Adipocyte (in vitro differentiated cells): ENCODE data around the gene EGFL8.
"Not testable (repeated sequence)": the region's sequence is repeated elsewhere in the genome, so short reads cannot be mapped to it uniquely, and the experiment has no call there.

Source experiments
- DNase-seq: peaks from one replicate; pipeline ENCODE4 v3.0.0-alpha.2; 2015; ENCODE audit warnings: low read depth
- H3K27me3 ChIP-seq: replicated peaks from 2 replicates; pipeline ENCODE4 v1.7.0; 2013; ENCODE audit warnings: mild to moderate bottlenecking, low read length, moderate library complexity; ENCODE audit not compliant: control insufficient read depth, insufficient read depth
- H3K36me3 ChIP-seq: 2 replicates; pipeline ENCODE4 v1.7.0; 2013; ENCODE audit warnings: low read length, mild to moderate bottlenecking, moderate library complexity; ENCODE audit not compliant: control insufficient read depth, insufficient read depth, severe bottlenecking
- H3K4me1 ChIP-seq: 2 replicates; pipeline ENCODE4 v1.7.0; 2013; ENCODE audit warnings: mild to moderate bottlenecking, low read length, moderate library complexity; ENCODE audit not compliant: control insufficient read depth, insufficient read depth
- H3K4me3 ChIP-seq: 2 replicates; pipeline ENCODE4 v1.7.0; 2013; ENCODE audit warnings: mild to moderate bottlenecking, low read length, moderate library complexity
- H3K9ac ChIP-seq: 2 replicates; pipeline ENCODE4 v1.7.0; 2013; ENCODE audit warnings: mild to moderate bottlenecking, low read length, moderate library complexity
- H3K9me3 ChIP-seq: 2 replicates; pipeline ENCODE4 v1.7.0; 2013; ENCODE audit warnings: mild to moderate bottlenecking, low read length, moderate library complexity; ENCODE audit not compliant: control insufficient read depth

EGFL8 gene

DNA sequence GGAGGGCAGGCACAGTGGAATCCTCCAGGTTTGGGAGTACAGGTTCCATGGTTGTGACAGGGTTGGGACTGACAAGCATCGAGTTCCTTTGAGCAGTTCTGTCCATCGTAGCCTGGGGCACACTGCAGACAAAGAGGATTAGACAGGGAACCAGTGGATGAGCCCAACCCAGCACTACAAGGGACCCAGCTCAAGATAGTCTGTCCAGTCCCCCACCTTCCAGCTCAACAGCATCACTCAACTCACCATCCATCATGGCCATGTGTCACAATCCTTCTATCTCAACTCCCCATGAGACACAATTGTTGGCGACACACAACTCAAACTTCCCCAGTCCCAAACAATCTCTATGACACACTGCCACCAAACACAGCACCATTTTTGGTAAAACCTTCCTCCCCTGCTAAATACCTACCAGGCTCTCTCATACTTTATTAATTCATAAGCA lies 39.9 kb downstream of the EGFL8 start:
- Histone ChIP-seq H3K27me3 (peaks cover 22% of the 10 kb centered on the region), H3K4me1 (peaks cover 3% of the 10 kb centered on the region), H3K4me3 (no peak overlapping the region), H3K9ac (no peak overlapping the region), H3K36me3 (no peaks in the 10 kb centered on the region), H3K9me3 (no peaks in the 10 kb centered on the region)
- DNase-seq: no peak

DNA sequence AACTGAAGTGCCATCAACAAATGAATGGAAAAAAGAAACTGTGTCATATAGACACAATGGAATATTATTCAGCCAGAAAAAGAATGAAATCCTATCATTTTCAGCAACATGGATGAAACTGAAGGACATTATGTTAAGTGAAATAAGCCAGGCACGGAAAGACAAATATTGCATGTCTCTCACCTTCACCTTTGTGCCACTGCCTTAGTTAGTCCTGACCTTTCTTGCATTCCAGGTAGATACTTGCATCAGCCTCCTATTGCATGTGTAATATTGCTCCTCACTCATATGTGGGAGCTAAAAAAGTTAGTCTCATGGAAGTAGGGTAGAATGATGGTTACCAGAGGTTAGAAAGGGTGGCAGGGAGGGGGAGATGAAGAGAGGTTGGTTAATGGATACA lies 44.6 kb downstream of the EGFL8 start:
- Histone ChIP-seq H3K36me3 (no peaks in the 10 kb centered on the region), H3K9me3 (no peaks in the 10 kb centered on the region), H3K9ac (no peak overlapping the region), H3K4me3 (no peak overlapping the region), H3K27me3 (peaks cover 16% of the 10 kb centered on the region), H3K4me1 (no peaks in the 10 kb centered on the region)
- no peak for DNase-seq

DNA sequence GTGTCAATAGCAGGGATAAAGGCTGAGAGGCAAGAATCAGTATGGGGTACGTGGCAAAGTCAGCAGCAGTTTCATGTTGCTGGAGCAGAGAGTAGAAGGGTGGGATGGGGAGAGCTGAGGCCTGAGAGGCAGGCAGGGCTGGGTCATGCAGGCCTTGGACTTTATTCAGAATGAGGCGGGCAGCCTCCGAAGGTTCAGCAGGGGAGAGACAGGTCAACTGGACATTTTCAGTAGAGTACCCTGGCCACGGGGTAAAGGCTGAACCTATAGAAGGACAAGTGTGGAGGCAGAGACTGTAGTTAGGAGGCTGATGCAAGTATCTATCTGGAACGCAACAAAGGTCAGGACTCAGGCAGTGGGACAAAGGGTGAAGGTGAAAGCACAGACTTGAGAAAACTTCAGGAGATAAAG lies 45.8 kb downstream of the EGFL8 start:
- no peaks in the 10 kb centered on the region for H3K9me3 ChIP-seq
- H3K27me3 ChIP-seq: peaks cover 15% of the 10 kb centered on the region
- no peaks in the 10 kb centered on the region for H3K36me3 ChIP-seq
- H3K4me1 ChIP-seq: no peaks in the 10 kb centered on the region
- H3K9ac ChIP-seq: no peak overlapping the region
- DNase-seq: no peak
- no peak overlapping the region for H3K4me3 ChIP-seq

DNA sequence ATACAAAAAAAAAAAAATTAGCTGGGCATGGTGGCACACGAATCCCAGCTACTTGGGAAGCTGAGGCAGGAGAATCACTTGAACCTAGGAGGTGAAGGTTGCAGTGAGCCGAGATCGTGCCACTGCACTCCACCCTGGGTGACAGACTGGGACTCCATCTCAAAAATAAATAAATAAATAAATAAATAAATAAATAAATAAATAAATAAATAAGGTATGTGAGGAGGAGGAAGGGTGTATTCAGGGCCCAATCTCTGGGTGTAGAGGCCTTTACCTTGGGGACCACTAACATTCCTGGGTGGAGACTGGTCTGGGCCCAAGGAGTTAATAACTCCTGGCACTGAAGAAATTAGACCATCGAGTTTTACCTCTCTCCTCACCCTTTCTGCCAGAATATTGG lies 47.0 kb downstream of the EGFL8 start:
- peaks cover 19% of the 10 kb centered on the region for H3K27me3 ChIP-seq
- DNase-seq, H3K4me1 ChIP-seq, H3K9me3 ChIP-seq, H3K9ac ChIP-seq, H3K4me3 ChIP-seq, H3K36me3 ChIP-seq: not testable (repeated sequence)

DNA sequence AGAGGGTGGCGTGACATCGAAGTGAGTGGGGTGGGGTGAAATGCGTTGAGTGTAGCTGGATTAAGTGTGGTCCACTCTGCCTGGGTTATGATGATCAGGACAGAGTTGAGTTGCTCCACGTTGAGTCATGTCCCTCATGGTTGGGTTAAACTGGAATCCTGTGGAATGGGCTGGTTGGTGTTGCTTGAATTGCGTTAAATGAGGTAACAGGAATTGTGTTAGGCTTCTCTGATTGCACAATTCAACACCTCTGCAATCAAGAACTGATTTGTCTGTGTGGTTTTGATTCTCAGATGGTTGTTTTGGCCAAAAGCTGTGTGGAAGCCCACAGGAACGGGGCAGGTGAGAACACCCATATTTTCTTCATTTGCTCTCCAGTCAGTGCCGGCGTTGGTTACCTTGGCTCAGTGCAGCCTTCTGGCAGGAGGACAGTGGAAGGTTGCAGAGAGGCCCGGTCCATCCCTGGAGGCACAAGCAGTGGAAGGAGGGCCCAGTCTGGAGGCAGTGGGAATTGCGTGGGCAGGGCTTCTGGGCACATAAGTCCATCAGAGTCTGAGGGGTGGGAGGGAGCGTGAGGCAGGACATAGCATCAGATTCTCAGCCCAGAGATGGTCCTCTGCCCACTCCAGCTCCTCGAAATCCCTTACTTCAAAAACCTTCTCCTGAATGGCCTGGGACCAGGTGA lies 47.8 kb downstream of the EGFL8 start:
- no peak overlapping the region for H3K4me3 ChIP-seq
- no peaks in the 10 kb centered on the region for H3K9me3 ChIP-seq
- no peaks in the 10 kb centered on the region for H3K4me1 ChIP-seq
- no peak for DNase-seq
- peaks cover 19% of the 10 kb centered on the region for H3K27me3 ChIP-seq
- H3K36me3 ChIP-seq: no peaks in the 10 kb centered on the region
- no peak overlapping the region for H3K9ac ChIP-seq

DNA sequence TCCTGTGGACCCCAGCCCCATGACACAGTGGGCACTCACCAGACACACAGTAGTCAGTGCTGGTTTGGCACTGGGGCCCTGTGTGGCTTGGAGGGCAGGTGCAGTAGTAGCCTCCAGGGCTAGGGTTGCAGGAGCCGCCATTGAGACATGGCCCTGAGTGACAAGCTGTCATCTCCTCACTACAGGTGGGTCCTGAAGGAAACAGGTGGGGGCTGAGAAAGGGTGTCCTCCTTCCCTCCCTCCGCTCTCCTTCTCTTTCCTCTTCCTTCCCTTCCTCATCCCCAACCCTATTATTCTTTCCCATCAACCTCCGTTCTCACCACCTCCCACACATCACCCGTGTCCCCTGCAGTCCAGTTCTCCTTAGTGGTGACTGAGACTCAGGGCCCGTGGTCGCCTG lies 49.3 kb downstream of the EGFL8 start:
- Histone ChIP-seq H3K36me3 (no peaks in the 10 kb centered on the region), H3K27me3 (peaks cover 26% of the 10 kb centered on the region), H3K9ac (no peak overlapping the region), H3K4me1 (no peaks in the 10 kb centered on the region), H3K9me3 (no peaks in the 10 kb centered on the region), H3K4me3 (no peak overlapping the region)
- no peak for DNase-seq

DNA sequence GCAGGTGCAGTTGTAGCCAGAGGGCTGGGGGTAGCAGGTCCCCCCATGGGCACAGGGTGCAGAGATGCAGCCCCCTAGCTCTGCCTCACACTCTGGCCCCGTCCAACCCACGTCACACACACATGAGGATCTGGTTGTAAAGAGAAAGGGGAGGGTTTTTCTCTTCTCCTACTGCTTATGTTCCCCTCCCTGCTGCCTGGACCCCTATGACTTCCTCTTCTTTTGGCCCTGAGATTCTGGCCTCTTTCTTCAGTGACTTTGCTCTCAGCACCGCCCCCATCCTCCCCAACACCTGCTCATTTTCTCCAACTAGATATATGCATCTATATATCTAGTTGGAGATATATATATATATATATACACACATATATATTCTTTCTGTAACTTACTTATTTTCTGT lies 49.7 kb downstream of the EGFL8 start:
- Histone ChIP-seq H3K9ac (no peak overlapping the region), H3K27me3 (peaks cover 26% of the 10 kb centered on the region)
- no peak for DNase-seq

DNA sequence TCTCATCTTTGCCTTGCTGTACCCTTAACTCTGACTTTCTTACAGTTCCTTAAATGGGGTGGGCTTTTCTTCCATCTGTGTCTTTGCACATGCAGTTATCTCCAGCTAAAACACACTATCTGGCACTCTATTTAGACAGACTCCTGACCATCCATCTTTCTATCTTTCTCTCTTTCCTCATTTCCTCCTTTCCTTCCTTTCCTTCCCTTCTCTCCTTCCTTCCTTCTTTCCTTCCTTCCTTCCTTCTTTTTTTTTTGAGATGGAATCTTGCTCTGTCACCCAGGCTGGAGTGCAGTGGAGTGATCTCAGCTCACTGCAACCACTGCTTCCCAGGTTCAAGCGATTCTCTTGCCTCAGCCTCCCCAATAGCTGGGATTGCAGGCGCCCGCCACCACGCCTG lies 51.2 kb downstream of the EGFL8 start:
- Histone ChIP-seq H3K36me3 (no peaks in the 10 kb centered on the region), H3K9ac (no peak overlapping the region), H3K4me3 (no peak overlapping the region), H3K4me1 (no peaks in the 10 kb centered on the region), H3K27me3 (peaks cover 39% of the 10 kb centered on the region), H3K9me3 (no peaks in the 10 kb centered on the region)
- no peak for DNase-seq

More for the DNA sequence above, 49.7 kb downstream of the EGFL8 start:
- H3K4me3 ChIP-seq: no peak overlapping the region
- no peaks in the 10 kb centered on the region for H3K4me1 ChIP-seq
- H3K36me3 ChIP-seq: no peaks in the 10 kb centered on the region
- no peaks in the 10 kb centered on the region for H3K9me3 ChIP-seq

DNA sequence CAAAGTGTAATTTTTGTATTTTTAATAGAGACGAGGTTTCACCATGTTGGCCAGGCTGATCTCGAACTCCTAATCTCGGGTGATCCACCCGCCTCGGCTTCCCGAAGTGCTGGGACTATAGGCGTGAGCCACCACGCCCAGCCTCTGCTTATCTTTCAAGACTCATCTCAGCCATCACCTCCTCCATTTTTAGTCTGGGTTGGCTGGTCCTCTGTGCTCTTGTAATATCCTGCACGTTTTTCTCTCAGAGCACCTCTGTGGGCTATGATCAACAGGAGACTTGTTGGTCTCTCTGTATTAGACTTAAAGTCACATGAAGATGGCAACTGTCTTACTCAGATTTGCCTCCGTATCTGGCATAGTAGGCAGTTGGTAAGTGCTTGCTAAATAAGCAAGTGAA lies 51.9 kb downstream of the EGFL8 start:
- H3K9ac ChIP-seq: no peak overlapping the region
- H3K36me3 ChIP-seq: no peaks in the 10 kb centered on the region
- peaks cover 46% of the 10 kb centered on the region for H3K27me3 ChIP-seq
- H3K9me3 ChIP-seq: no peaks in the 10 kb centered on the region
- no peaks in the 10 kb centered on the region for H3K4me1 ChIP-seq
- DNase-seq: no peak
- H3K4me3 ChIP-seq: no peak overlapping the region

DNA sequence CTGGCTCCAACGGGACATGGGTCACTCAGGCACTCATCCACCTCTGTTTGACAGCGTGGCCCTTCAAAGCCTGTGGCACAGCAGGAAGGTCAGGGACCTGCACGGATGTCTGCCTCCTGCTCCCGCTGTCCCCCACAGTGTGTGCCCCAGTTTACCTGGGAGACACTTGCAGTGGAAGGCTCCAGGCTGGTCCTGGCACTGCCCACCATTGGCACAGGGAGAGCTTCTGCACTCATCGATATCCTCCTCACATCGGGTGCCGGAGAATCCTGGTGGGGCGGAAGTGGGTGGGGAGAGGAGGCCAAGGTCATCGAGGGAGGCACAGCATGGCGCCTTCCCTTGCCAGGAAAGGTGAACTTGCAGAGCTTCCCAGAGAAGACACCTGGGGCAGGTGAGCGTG lies 52.6 kb downstream of the EGFL8 start:
- H3K4me1 ChIP-seq: no peaks in the 10 kb centered on the region
- no peak overlapping the region for H3K4me3 ChIP-seq
- no peaks in the 10 kb centered on the region for H3K36me3 ChIP-seq
- H3K9ac ChIP-seq: no peak overlapping the region
- DNase-seq: no peak
- H3K9me3 ChIP-seq: no peaks in the 10 kb centered on the region
- peaks cover 53% of the 10 kb centered on the region for H3K27me3 ChIP-seq
